ENCODE data around the gene AFF3.

Gene AFF3

GRCh38 chr2:99878581-99879350, 263.6 kb downstream of the AFF3 start:
- no peak for DNase-seq

DNA sequence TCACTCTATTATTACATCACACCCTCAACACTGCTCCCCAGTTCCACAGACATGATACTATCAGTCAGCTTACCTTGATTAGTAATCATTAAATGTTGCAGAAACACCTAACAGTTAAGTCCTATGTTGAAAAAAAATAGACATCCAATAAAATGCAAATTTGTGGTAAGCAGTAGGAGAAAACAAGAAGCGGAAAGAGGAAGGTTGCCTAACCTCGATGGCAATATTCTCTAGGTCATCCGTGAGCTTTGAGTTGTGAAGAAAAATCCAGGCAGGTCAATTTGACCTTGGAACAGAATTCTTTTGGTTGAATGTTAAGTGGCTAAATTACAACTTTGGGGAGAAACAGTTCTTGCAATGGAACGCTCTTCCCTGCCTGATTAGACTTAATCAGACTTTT, 264.4 kb downstream of the AFF3 start:
- DNase-seq, result no peak

- DNase-seq, result no peak
Observed at GRCh38 chr2:99876956-99877355, 265.4 kb downstream of the AFF3 start.

GRCh38 chr2:99875627-99876201, 266.7 kb downstream of the AFF3 start:
- DNase-seq, result no peak

DNA sequence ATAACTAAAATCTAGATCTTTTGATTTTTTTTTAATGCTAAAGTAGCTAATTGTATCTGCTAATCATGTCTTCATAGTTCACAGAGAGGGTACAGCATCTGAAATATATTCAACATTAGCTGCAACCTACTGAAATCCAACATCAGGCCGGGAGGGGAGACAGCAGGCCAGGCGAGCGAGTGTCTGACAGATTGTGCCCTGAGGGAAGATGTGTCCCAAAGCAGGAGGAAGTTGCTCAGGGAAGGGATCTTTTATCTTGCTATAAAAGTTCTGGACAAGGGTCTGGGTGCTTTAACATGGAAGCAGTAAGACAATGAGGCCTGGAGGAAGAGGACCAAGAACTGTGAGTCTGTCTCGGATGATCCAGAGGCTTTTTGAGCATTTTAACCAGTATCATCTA, 274.1 kb downstream of the AFF3 start:
- no peak for DNase-seq

- no peak for DNase-seq
Observed at GRCh38 chr2:99867770-99868169, 274.6 kb downstream of the AFF3 start.

- DNase-seq, result no peak
Observed at GRCh38 chr2:99865818-99866676, 276.3 kb downstream of the AFF3 start.

DNA sequence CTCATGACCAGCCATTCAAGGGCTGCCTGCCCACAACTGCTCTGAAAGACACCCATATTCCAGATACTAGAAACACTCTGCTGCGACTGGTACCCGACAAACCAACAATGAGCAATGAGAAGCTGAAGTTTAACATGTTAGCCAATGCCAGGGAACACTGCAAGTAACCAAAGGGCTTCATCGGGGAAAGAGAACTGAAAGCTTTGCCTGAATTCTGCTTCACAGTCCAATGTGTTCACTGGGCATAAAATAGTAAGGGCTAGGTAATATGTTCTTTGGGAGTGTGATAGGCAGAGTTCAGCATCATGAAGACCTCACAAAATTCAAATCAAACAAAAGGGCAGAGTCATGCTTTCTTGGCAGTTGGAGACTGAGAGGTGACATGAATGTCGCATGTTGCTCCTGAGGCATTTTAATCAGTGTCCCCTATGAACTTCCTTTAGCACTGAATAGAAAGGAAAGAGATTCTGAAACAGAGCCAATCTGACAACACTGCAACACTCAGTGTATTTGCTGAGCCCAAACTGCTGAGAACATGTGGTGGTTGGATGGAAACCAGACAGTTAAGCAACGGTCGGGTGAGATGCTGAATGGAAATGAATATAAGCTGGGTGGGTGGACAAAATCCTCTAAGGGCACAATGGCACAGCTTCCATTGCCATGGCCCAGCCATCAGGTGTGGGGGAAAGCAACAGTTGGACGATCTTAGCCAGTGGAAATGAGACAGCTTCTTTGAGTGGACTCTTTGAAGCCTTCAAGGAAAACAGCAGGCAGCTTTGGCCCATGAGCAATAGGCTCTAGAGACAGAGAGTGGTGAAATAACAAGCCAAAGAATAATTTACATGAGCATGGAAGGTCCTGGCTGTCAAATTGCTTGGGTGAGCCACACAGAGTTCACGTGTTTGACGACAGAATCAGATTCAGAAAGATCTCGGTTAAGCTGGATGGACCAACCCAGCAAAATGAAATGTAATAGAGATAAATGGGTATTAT, 277.5 kb downstream of the AFF3 start:
- no peak for DNase-seq

DNA sequence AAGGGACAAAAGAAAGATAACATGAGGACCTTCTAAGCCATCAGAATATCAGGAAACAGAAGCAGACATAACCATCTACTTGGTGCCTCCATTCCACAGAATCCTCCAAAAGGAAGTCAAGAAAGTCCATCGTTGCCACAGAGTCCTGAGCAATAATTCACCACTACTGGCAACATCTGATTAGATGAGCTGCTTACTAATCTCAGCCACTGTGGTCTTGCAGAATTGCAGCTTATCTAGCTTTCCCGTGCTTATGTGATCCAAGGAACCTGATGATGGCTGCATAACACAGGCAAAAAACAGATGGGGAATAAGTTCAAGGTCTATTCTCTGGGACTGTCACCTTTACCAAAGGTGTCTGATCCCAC, 278.5 kb downstream of the AFF3 start:
- DNase-seq, result no peak

- DNase-seq, result no peak
Observed at GRCh38 chr2:99863236-99863902, 279.0 kb downstream of the AFF3 start.

- DNase-seq, result no peak
Observed at GRCh38 chr2:99862566-99862965, 279.8 kb downstream of the AFF3 start.

DNA sequence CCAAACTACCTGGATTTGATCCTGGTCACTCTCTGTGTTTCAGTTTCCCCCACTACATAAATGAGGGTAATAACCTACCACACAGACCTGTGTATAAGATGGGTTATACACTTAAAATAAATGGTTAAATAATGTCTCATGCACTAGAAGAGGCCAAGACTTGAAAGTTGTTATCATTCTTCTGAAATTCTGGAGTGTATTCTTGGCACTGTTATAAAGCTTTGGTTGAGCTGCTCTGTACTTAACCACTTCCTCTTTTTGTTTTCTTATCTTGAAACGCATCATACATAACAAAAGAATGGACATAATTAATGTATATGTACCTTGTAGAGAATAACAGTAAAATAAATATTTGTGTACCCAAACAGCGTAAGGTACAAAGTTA, 281.0 kb downstream of the AFF3 start:
- no peak for DNase-seq

DNA sequence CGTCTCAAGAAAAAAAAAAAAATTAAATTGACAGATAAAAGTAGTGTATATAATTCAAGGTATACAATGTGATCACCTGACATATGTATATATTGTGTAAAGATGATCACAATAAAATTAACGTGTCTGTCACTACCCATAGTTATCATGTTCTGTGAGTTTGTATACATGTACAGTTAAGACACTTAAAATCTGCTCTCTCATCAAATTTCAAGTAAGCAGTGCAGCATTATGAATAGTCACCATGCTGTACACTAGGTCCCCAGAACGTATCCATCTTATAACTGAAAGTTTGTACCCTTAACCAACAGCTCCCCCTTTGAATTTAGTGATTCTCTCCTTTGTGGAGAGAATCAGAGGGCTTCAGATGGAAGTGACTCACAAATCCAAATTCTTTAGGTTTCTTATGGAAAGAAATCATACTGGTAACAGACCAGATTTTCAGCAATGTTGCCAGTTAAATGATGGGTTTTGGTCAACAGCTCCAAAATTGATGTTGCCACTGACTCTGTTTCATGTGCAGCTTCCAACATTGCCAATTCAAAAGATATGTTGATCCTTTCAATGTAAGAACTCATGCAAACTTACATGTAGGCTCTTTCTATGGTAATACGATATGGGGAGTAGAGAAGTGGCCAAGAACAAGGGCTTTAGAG, 281.5 kb downstream of the AFF3 start:
- no peak for DNase-seq

- DNase-seq, result no peak
Observed at GRCh38 chr2:99858951-99859596, 283.3 kb downstream of the AFF3 start.

DNA sequence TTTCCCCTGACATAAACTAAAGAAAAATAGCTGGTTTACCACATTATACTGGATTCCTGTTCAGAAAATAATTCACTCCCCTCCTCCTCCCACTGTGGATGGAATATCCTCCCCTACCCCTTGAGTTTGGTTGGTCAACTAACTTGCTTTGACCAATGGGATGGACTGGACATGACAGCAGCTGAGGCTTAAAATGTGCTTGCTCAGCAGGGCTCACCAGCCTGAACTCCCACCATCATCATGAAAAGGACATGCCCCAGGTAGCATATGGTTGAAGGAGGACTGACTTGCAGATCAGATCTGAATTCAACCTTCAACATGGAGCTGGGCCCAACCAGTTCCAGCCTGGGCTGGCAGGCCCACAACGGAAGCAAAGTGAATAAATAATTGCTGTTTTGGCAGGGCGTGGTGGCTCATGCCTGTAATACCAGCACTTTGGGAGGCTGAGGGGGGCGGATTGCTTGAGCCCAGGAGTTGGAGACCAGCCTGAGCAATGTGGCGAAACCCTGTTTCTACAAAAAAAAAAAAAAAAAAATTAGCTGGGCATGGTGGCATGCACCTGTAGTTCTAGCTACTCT, 284.4 kb downstream of the AFF3 start:
- no peak for DNase-seq

GRCh38 chr2:99857372-99857771, 285.0 kb downstream of the AFF3 start:
- no peak for DNase-seq

DNA sequence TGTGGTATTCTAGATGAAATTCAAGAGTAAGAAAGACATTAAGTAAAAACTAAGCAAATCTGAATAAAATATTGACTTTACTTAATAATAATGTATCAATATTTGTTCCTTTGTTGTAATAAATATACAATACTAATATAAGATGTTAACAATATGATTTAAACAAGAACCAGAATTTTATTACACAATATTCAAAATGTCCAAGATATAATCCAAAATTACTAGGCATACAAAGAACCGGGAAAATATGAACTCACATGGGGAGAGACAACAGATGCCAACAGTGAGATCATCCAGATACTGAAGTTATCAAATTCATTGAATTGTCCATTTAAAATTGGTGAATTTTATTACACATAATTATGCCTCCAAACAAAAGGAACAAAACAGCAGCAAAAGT, 286.3 kb downstream of the AFF3 start:
- DNase-seq, result no peak

DNA sequence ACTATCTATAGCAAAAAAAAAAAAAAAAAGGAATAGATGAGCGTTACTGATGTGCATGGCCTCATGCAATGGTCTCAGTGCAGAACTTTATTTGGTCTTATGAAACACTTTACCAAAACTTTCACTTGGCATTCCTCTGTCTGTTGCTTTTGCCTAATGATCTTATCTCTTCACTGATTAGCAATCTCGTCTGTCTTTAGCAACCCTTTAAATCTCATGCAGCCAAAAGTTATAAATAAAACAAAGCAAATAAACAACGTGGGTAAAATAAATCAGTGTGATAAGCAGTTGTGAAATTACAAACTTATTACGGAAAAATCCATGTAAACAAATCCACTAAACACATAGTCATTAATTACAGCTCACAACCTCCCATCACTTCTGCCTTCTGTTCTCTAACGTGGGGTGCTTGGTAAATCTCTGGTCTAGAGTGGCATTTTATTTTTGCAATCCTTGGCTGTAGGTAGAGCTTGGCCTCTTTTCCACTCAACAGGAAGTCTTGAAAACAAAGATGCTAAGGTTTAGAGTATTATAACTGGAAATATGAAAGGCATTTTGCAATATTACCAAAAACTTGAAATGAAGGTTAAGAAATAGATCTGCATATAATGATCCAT, 288.0 kb downstream of the AFF3 start:
- DNase-seq, result no peak

GRCh38 chr2:99852956-99853355, 289.4 kb downstream of the AFF3 start:
- no peak for DNase-seq

DNA sequence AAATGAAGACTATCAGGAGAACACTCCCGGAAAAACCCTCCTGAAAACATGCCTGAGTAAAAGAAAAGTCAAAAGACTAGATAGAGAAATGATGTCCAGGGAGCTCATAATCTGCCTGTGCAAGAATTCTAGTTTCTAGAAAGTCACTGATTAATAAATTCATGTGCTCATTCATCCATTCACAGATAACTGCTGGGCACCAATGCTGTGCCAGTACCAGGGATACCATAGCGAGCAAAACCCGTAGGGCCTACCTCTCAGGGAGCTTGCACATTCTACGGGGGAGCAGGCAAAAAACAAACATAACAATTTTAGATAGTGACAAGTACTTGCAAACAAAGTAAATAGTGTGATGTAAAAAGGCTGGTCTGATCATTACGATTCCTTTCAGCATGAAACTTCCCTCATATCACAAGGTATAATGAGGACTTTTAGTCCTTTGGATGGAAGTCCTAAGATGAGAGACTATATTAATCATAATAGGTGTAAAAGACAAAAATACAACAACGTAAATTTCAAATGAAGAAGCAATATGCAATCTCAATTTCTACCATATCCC, 289.9 kb downstream of the AFF3 start:
- no peak for DNase-seq
